Endodermal cell (in vitro differentiated cells): Measurements from ENCODE around the gene GPR68. TPM values are rescaled to one million over a fixed set of nuclear protein-coding genes. Genes with fewer than 3 reads are reported as not detected.

ENCODE experiments used
- DNase-seq: peaks from one replicate; pipeline ENCODE4 v3.0.0-alpha.2; 2017
- H3K27ac ChIP-seq: 2 replicates; pipeline ENCODE4 v1.5.1; 2013; ENCODE audit warnings: mild to moderate bottlenecking, low read depth, low read length, moderate library complexity
- H3K27me3 ChIP-seq: 2 replicates; pipeline ENCODE4 v1.6.1; 2013; ENCODE audit warnings: mild to moderate bottlenecking, low read length, moderate library complexity; ENCODE audit not compliant: insufficient read depth, control insufficient read depth, poor library complexity, severe bottlenecking
- H3K36me3 ChIP-seq: 2 replicates; pipeline ENCODE4 v1.7.0; 2013; ENCODE audit warnings: mild to moderate bottlenecking, low read length, moderate library complexity; ENCODE audit not compliant: control insufficient read depth, insufficient read depth
- H3K4me1 ChIP-seq: one replicate; pipeline ENCODE4 v1.7.0; 2013; ENCODE audit warnings: low read length; ENCODE audit not compliant: control insufficient read depth, insufficient read depth
- H3K4me3 ChIP-seq: 2 replicates; pipeline ENCODE4 v1.5.1; 2013; ENCODE audit warnings: mild to moderate bottlenecking, low read length, moderate library complexity
- H3K9ac ChIP-seq: 2 replicates; pipeline ENCODE4 v1.6.1; 2013; ENCODE audit warnings: mild to moderate bottlenecking, low read length, moderate library complexity; ENCODE audit not compliant: poor library complexity, severe bottlenecking; ENCODE audit errors: extremely low read depth
- H3K9me3 ChIP-seq: 2 replicates; pipeline ENCODE4 v1.6.1; 2013; ENCODE audit warnings: mild to moderate bottlenecking, low read length, moderate library complexity; ENCODE audit not compliant: control insufficient read depth
- H3K27ac Mint-ChIP-seq: 2 replicates; pipeline ENCODE4 v1.8.0; 2020; ENCODE audit warnings: mixed read lengths
- H3K27me3 Mint-ChIP-seq: 2 replicates; pipeline ENCODE4 v1.8.0; 2021; ENCODE audit warnings: mild to moderate bottlenecking, mixed read lengths; ENCODE audit not compliant: insufficient read depth
- H3K36me3 Mint-ChIP-seq: 2 replicates; pipeline ENCODE4 v1.8.0; 2020; ENCODE audit warnings: low read depth, mixed read lengths
- H3K4me1 Mint-ChIP-seq: 2 replicates; pipeline ENCODE4 v1.8.0; 2020; ENCODE audit warnings: mixed read lengths
- H3K4me3 Mint-ChIP-seq: 2 replicates; pipeline ENCODE4 v1.8.0; 2020; ENCODE audit warnings: mild to moderate bottlenecking, moderate library complexity, mixed read lengths
- H3K9me3 Mint-ChIP-seq: 2 replicates; pipeline ENCODE4 v1.8.0; 2020; ENCODE audit warnings: mild to moderate bottlenecking, mixed read lengths
- WGBS, 2 experiments: methylation state at CpG; one replicate each; pipeline versions ENCODE4 v1.1.5 to v1.1.7; 2013; ENCODE audit warnings: missing lambda C conversion rate in 2 of 2, mixed read lengths in 1 of 2; ENCODE audit not compliant: insufficient coverage in 1 of 2, insufficient read length in 1 of 2; 5-methylcytosine and 5-hydroxymethylcytosine counted together
- long read RNA-seq, 4 experiments: library from polyadenylated mRNA in 2 of 4; library from RNA in 1 of 4; library from capped mRNA in 1 of 4; stranded (forward) in 3 of 4; unstranded in 1 of 4; transcript quantifications; one replicate each; pipeline ENCODE4 v2.0.0, GENCODE V29; 2020 to 2021; ENCODE audit warnings: inconsistent platforms in 1 of 4
- polyA plus RNA-seq, 2 experiments: library from polyadenylated mRNA; stranded (reverse); fragments of 50-300 nt; gene quantifications; one replicate each; pipeline ENCODE4 v1.2.3, GENCODE V29; 2013
- total RNA-seq, 2 donors: library from RNA; stranded (reverse); fragmentation: NEBNext Ultra II Directional in 1 of 2; extraction: Animal tissue kit (Norgen Biotek cat#: 25700) in 1 of 2; gene quantifications; 2 replicates in 1 of 2; 3 replicates in 1 of 2; pipeline ENCODE4 v1.2.1, GENCODE V29; 2021
- TF ChIP-seq, protein P1 (sequence below): fragments of 200-600 bp; sonication (generic); conservative IDR thresholded peaks from 2 replicates; pipeline ENCODE4 v1.5.0; 2021; ENCODE audit warnings: antibody characterized with exemption, mild to moderate bottlenecking

The GPR68 gene, protein sequence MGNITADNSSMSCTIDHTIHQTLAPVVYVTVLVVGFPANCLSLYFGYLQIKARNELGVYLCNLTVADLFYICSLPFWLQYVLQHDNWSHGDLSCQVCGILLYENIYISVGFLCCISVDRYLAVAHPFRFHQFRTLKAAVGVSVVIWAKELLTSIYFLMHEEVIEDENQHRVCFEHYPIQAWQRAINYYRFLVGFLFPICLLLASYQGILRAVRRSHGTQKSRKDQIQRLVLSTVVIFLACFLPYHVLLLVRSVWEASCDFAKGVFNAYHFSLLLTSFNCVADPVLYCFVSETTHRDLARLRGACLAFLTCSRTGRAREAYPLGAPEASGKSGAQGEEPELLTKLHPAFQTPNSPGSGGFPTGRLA
- under 1 TPM; 0.38 to 0.44 TPM for total RNA-seq
- polyA plus RNA-seq (2013, experiment 1 of 2) = 0.57 TPM
- polyA plus RNA-seq (2013, experiment 2 of 2) = 0.58 TPM
- long read RNA-seq, experiment 1 = 0 reads
- long read RNA-seq, experiment 2, partial matches to known transcripts = 0 of 2 reads
- long read RNA-seq, experiment 2, other reads (novel, unspliced or antisense) = 1 of 2 reads
- long read RNA-seq, experiment 3, partial matches to known transcripts = 0 of 1 reads
- long read RNA-seq, experiment 3, other reads (novel, unspliced or antisense) = 1 of 1 reads
- long read RNA-seq, experiment 4 = 0 reads

DNA sequence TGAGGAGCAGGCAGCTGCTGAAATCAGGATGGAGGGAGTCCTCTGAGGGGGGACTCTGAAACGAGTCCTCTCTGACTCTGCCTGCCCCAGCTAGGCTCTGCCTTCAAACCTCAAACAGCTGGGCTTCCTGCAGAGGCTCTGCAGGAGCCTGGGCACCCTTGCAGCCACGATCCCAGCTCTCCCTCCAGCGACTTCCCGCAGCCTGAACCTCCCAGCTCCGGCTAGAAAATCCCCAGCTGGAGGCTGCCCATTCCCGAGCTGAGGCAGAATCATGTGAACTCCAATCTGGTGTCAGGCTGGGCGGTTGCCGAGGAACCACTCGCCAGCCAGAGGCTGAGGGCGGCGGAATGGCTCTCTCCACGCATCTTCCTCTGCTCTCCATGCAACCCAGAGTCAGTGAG, at the start of gene GPR68:
GPR68 (minus strand) TSS at position 204 of the 401 bp plus-strand sequence. CDS start 9,654 bp downstream, outside the sequence.
- Histone ChIP-seq H3K27ac (no peak within 1 kb of the TSS), H3K9me3 (no peaks in the 10 kb centered on the region), H3K4me3 (no peak within 1 kb of the TSS), H3K4me1 (no peaks in the 10 kb centered on the region), H3K9ac (no peak within 1 kb of the TSS), H3K27me3 (no peaks in the 10 kb centered on the region), H3K36me3 (no peaks in the 10 kb centered on the region)
- Mint-ChIP-seq H3K4me1 (no peaks in the 10 kb centered on the region), H3K9me3 (peaks cover 10% of the 10 kb centered on the region), H3K27me3 (peaks cover 14% of the 10 kb centered on the region), H3K36me3 (no peaks in the 10 kb centered on the region), H3K4me3 (no peak within 1 kb of the TSS), H3K27ac (no peak within 1 kb of the TSS)
- DNase-seq = peak; percentile 82
- 62 to 68% methylated on average over 7 to 12 of the region's 12 CpGs for WGBS, 2 experiments
- TF ChIP-seq, protein P1, sequence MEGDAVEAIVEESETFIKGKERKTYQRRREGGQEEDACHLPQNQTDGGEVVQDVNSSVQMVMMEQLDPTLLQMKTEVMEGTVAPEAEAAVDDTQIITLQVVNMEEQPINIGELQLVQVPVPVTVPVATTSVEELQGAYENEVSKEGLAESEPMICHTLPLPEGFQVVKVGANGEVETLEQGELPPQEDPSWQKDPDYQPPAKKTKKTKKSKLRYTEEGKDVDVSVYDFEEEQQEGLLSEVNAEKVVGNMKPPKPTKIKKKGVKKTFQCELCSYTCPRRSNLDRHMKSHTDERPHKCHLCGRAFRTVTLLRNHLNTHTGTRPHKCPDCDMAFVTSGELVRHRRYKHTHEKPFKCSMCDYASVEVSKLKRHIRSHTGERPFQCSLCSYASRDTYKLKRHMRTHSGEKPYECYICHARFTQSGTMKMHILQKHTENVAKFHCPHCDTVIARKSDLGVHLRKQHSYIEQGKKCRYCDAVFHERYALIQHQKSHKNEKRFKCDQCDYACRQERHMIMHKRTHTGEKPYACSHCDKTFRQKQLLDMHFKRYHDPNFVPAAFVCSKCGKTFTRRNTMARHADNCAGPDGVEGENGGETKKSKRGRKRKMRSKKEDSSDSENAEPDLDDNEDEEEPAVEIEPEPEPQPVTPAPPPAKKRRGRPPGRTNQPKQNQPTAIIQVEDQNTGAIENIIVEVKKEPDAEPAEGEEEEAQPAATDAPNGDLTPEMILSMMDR = no peak

DNA sequence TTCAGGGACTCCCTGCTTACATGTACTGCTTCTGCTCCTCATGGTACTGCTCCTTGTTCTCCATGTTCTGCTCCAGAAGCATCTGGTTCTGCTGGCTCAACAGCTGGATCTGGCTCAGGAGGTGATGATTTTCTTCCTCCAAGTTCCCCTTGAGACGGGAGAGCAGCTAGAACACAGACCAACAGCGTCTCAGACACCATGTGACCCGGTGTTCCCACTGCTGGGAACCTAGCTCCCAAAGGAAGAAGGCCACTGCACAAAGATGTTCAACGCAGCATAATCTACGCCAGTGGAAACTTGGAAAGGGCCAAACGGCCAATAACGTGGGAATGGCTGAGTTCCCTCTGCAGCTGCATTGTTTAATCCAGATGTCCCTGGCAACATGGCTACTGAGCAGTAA, 49.6 kb upstream of the GPR68 start:
- no peaks in the 10 kb centered on the region for H3K4me1 ChIP-seq
- H3K4me3 ChIP-seq = no peak overlapping the region
- no peaks in the 10 kb centered on the region for H3K9me3 ChIP-seq
- no peak overlapping the region for H3K4me3 Mint-ChIP-seq
- no peak overlapping the region for H3K9ac ChIP-seq
- H3K27ac Mint-ChIP-seq = no peak overlapping the region
- no peaks in the 10 kb centered on the region for H3K4me1 Mint-ChIP-seq
- peaks cover 78% of the 10 kb centered on the region for H3K36me3 Mint-ChIP-seq
- H3K27me3 Mint-ChIP-seq = no peaks in the 10 kb centered on the region
- TF ChIP-seq, protein P1 = no peak
- 93 to 96% methylated on average over 6 to 7 of the region's 7 CpGs for WGBS, 2 experiments
- no peak overlapping the region for H3K27ac ChIP-seq
- no peak for DNase-seq
- H3K36me3 ChIP-seq = peaks cover 35% of the 10 kb centered on the region
- H3K9me3 Mint-ChIP-seq = no peaks in the 10 kb centered on the region
- no peaks in the 10 kb centered on the region for H3K27me3 ChIP-seq

DNA sequence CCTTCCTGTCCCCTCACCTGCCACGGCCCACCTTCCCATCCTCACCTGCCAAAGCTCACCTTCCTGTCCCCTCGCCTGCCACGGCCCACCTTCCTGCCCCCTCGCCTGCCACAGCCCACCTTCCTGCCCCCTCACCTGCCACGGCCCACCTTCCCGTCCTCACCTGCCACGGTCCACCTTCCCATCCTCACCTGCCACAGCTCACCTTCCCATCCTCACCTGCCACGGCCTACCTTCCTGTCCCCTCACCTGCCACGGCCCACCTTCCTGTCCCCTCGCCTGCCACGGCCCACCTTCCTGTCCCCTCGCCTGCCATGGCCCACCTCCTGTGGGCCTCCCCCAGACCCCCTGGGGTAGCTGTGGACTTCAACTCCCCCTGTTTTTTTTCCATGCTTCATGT, 48.8 kb upstream of the GPR68 start:
- WGBS, 2 experiments = 58% methylated on average over 12 of the region's 12 CpGs; no CpG with 5 or more reads in 1 of the 2 experiments
- H3K27me3 Mint-ChIP-seq = no peaks in the 10 kb centered on the region
- Histone ChIP-seq H3K9ac (no peak overlapping the region), H3K4me1 (no peaks in the 10 kb centered on the region), H3K27me3 (no peaks in the 10 kb centered on the region), H3K4me3 (no peak overlapping the region), H3K9me3 (no peaks in the 10 kb centered on the region), H3K27ac (no peak overlapping the region), H3K36me3 (peaks cover 38% of the 10 kb centered on the region)
- H3K4me1 Mint-ChIP-seq = no peaks in the 10 kb centered on the region
- no peak overlapping the region for H3K4me3 Mint-ChIP-seq
- no peak overlapping the region for H3K27ac Mint-ChIP-seq
- H3K36me3 Mint-ChIP-seq = peaks cover 76% of the 10 kb centered on the region
- H3K9me3 Mint-ChIP-seq = no peaks in the 10 kb centered on the region
- DNase-seq = no peak
- TF ChIP-seq, protein P1 = no peak
